Measurements from ENCODE around the gene MAPK4.

GRCh38 chr18:50658601-50659000, 98.7 kb downstream of the MAPK4 start:
- TF ChIP-seq POLR2A (IDR thresholded peaks at IDR 0.05; ENCODE audit: low read depth, low read length), result no peak
- no peak for TF ChIP-seq ZBTB40 (IDR thresholded peaks at IDR 0.05; ENCODE audit: borderline replicate concordance)
- no peak for TF ChIP-seq CHD2 (IDR thresholded peaks at IDR 0.05; ENCODE audit: borderline replicate concordance, low read depth, low read length)
- no peak for TF ChIP-seq CTCF (IDR thresholded peaks at IDR 0.05 in 2 of 3, conservative IDR thresholded peaks at IDR 0.05 in 1 of 3; ENCODE audit: control insufficient read depth in 2 of 3, extremely low read depth in 1 of 3, insufficient read depth in 1 of 3, low read depth in 3 of 3, low read length in 3 of 3)

All from GM12878 (cell line).